GM12891 (cell line): Measurements from ENCODE around the gene SLC6A9.

Experiments
- DNase-seq: peaks from one replicate; pipeline ENCODE4 v3.0.0; 2011; ENCODE audit warnings: low spot score; ENCODE audit not compliant: insufficient read length
- FAIRE-seq: peaks from 2 replicates; lab custom pipeline; 2011; peaks lifted over from hg19 to GRCh38; lab: Jason Lieb, UNC
- PAX5 ChIP-seq: IDR thresholded peaks from 2 replicates; pipeline ENCODE4 v1.6.1; 2011; ENCODE audit warnings: low read length, moderate library complexity, mild to moderate bottlenecking; ENCODE audit not compliant: insufficient read depth, severe bottlenecking
- POLR2A ChIP-seq: IDR thresholded peaks from 2 replicates; pipeline ENCODE4 v1.6.1; 2011; ENCODE audit warnings: low read depth, low read length, control low read depth
- POLR2AphosphoS5 ChIP-seq: IDR thresholded peaks from 2 replicates; pipeline ENCODE4 v1.6.1; 2011; ENCODE audit warnings: low read depth, low read length, control low read depth
- POU2F2 ChIP-seq: IDR thresholded peaks from 2 replicates; pipeline ENCODE4 v1.6.1; 2011; ENCODE audit warnings: low read depth, mild to moderate bottlenecking, control low read depth, low read length, moderate library complexity
- SPI1 ChIP-seq: IDR thresholded peaks from 2 replicates; pipeline ENCODE4 v1.6.1; 2011; ENCODE audit warnings: low read depth, low read length, control low read depth
- TAF1 ChIP-seq: IDR thresholded peaks from 2 replicates; pipeline ENCODE4 v1.6.1; 2011; ENCODE audit warnings: low read depth, low read length, control low read depth

SLC6A9 gene

DNA sequence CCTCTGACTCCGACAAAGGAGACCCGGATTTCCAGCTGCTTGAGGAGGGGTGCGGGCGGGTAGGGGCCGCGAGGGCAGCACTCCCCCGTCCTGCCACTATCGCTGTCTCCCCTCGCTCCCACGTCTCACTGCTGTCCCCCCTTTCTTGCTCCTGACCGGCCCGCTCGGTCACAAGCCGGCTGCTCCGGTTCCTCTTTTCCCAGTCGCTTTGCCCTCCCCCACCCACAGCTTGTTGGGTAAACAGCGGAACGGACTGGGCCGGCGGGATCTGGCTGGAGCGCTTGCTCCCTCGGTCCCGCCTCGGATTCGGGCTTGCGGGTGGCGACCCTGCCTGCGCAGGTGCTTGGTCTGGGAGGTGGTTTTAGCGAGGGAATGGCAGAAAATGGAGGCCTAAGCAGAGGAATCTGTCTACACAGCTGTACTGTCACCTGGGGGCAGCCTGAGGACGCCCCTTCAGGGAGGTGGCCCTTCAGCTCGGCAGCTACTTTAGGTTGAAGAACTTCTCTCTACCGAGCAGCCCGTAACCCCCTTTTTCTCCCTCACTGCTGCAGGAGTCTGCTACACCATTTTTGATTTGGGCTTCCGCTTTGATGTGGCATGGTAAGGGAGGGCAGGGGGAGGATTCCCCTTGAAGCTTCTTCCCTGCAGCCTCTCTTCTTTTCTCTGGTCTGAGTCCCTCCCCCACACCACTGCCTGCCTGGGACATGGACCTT, 55.9 kb downstream of the SLC6A9 start:
- DNase-seq (no peak), FAIRE-seq (no peak)
- TF ChIP-seq POLR2A (no peak), TAF1 (no peak), SPI1 (peak; percentile 80), POU2F2 (no peak)

DNA sequence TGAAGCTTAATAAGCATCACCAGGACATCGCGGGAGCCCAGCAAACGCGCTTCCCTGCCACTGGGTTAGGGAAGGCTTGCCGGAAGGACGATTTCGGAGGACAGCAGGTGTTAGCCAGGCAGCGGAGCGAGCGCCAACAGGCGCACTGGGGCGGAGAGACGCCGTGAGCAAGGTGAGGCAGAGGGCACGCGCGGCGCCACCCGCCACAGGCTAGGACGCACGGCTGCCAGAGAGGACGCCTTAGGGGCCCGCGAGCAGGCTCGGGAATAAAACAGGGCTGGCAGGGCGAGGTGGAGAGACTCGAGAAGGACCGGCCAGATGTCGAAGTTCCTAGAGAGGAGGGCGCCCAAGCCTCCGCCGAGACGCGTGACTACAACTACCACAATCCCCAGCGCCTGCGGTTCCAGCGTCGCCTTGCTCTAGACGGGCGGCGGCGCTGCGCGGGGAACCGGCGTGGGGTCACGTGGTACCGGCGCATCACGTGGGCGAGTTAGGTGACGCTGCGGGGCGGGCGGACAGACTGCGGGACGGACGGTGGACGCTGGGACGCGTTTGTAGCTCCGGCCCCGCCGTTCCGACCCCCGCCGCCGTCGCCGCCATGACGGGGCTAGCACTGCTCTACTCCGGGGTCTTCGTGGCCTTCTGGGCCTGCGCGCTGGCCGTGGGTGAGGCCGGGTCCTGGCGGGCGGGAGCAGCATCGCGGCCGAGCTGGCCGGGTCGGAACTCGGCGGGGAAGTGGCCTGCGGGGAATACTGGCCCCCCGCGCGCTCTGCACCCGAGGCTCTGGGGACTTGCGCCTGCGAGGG, 56.6 kb downstream of the SLC6A9 start, which contains the start of gene ATP6V0B:
ATP6V0B (plus strand) TSS at position 518 of the 806 bp plus-strand sequence; CDS start at position 599, 81 bp downstream.
- TF ChIP-seq TAF1 (peak; percentile 38), POLR2AphosphoS5 (peak; percentile 54; the same call in 1 of the 2 replicates), PAX5 (no peak), POU2F2 (0 out of 2 replicates have a peak, but pooled peaks have one; percentile 50), SPI1 (no peak), POLR2A (peak; percentile 55; the same call in 1 of the 2 replicates)
- DNase-seq (peak; percentile 98), FAIRE-seq (peak; percentile 100)

DNA sequence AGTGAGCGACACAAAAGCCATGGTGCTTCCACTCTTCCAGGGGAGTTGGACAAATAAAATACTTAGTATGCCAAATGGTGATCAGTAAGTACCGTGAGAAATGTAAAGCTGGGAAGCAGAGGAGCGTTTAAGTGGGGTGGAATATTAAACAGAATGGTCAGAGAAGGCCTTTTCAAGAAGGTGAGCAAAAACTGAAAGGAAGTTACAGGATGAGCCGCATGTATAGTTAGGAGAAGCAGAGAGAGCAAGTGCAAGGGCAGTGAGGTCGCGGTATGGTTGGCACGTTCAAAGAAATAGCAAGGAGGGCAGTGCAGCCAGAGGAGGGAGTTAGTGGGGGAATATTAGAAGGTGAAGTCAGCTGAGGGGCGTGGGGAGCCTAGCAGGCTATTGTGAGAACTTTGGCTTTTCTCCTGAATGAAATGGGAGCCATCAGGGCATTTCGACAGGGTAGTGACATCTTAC, 57.2 kb downstream of the SLC6A9 start:
- FAIRE-seq (no peak), DNase-seq (no peak)
- TF ChIP-seq SPI1 (no peak), POLR2AphosphoS5 (no peak), TAF1 (no peak), PAX5 (no peak), POLR2A (no peak), POU2F2 (no peak)

DNA sequence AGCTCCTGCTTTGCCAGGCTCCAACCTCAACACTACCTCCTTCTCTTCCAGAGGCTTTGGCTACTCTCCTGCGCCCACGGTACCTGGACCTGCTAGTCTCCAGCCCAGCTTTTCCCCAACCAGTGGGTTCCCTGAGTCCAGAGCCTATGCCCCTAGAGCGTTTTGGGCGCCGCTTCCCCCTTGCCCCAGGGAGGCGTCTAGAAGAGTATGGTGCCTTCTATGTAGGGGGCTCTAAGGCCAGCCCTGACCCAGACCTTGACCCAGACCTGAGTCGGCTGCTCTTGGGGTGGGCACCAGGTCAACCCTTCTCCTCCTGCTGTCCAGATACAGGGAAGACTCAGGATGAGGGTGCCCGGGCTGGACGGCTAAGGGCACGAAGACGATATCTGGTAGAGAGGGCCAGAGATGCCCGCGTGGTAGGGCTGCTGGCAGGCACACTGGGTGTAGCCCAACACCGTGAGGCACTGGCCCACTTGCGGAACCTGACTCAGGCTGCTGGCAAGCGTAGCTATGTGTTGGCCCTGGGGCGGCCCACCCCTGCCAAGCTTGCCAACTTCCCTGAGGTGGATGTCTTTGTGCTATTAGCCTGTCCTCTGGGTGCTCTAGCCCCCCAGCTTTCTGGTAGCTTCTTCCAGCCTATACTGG, 59.8 kb downstream of the SLC6A9 start:
- TF ChIP-seq PAX5: no peak
- TF ChIP-seq SPI1: no peak
- TF ChIP-seq POLR2A: no peak
- TF ChIP-seq POLR2AphosphoS5: no peak
- no peak for TF ChIP-seq POU2F2
- no peak for TF ChIP-seq TAF1
- FAIRE-seq (no peak), DNase-seq (no peak)

DNA sequence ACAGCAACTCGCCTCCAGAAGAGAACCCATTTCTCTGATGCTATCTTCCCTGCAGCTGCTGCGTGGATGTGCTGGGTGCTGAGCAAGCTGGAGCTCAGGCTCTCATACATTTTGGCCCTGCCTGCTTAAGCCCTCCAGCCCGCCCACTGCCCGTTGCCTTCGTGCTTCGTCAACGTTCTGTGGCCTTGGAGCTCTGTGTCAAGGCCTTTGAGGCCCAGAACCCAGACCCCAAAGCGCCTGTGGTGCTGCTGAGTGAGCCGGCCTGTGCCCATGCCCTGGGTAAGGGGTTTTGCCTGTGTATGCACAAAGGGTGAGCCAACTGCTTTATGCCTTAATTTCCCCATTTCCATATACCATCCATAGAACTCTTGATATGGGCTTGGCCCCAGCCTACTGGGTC, 60.4 kb downstream of the SLC6A9 start:
- FAIRE-seq (no peak), DNase-seq (no peak)
- TF ChIP-seq POLR2A (no peak), POLR2AphosphoS5 (no peak), POU2F2 (no peak), SPI1 (no peak), PAX5 (no peak), TAF1 (no peak)

DNA sequence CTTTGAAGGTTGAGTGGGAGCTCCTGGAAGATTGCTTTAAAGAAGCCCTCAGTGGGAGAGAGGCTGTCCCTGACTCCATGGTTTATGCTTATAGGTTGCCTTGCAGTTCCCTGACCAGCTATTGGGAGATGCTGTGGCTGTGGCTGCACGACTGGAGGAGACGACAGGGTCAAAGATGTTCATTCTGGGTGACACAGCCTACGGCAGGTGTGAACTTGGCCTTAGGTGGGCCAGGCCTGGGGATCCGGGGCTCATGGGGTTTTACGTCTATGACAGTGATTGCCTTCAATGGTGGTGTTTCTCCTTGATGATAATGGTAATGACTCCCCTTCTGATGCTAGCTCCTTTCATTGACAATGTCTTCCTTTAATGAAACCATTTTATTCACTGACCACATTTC, 60.8 kb downstream of the SLC6A9 start:
- FAIRE-seq (peak; percentile 63), DNase-seq (no peak)
- TF ChIP-seq POLR2A (no peak), TAF1 (no peak), POLR2AphosphoS5 (no peak), PAX5 (no peak), POU2F2 (no peak), SPI1 (no peak)

DNA sequence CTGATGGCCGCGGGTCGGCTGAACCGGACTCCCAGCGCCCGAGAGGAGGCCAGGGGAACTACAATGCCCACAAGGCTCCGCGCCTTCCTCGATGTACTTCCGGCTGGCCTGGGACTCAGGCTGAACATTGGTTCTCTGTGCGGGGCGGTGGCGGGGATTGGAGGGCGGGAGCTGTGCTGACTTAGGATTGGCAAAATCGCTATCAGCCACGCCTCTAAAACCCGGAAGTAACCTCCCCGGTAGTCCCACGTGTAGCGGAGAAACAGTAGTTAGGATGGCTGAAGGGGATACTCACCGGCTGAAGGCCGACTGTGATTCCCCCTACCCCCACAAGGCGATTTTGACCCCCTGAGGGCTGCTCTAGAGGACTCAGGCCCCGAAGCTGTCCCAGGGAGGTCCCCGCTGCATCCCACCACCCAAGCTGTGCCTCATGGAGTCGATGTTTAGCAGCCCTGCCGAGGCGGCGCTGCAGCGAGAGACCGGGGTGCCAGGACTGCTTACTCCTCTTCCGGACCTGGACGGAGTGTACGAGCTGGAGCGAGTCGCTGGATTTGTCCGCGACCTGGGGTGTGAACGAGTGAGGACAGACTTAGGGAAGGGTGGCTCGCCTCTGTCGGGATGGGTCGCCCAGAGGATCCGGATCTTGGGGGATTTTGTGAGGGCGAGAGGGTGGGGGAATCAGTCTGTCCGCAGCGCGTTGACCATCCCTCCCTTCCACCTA, 61.4 kb downstream of the SLC6A9 start, which contains the start of gene DPH2:
DPH2 (plus strand) TSS at position 265 of the 721 bp plus-strand sequence; CDS start at position 431, 166 bp downstream.
- peak; percentile 99 for DNase-seq
- FAIRE-seq: peak; percentile 97
- TF ChIP-seq SPI1: no peak
- peak; percentile 53; the same call in 1 of the 2 replicates for TF ChIP-seq TAF1
- TF ChIP-seq POLR2AphosphoS5: peak; percentile 62; the same call in 1 of the 2 replicates
- TF ChIP-seq POU2F2: no peak
- no peak for TF ChIP-seq PAX5
- peak; percentile 64 for TF ChIP-seq POLR2A

DNA sequence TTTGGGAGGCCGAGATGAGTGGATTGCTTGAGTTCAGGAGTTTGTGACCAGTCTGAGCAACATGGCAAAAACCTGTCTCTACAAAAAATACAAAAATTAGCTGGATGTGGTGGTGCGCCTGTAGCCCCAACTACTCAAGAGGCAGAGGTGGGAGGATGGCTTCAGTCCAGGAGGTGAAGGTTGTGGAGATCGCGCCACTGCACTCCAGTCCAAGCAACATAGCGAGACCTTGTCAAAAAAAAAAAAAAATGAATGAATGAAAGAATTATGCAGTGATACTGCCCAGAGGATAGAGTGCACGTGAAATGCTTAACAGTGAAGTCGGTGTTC, 61.9 kb downstream of the SLC6A9 start:
- no peak for FAIRE-seq
- TF ChIP-seq POLR2A (no peak), TAF1 (no peak), SPI1 (no peak), POLR2AphosphoS5 (no peak), PAX5 (no peak), POU2F2 (no peak)

More for the DNA sequence above, 61.9 kb downstream of the SLC6A9 start:
- DNase-seq: no peak
